ENCODE measurements around the gene PPP4R4.

DNA sequence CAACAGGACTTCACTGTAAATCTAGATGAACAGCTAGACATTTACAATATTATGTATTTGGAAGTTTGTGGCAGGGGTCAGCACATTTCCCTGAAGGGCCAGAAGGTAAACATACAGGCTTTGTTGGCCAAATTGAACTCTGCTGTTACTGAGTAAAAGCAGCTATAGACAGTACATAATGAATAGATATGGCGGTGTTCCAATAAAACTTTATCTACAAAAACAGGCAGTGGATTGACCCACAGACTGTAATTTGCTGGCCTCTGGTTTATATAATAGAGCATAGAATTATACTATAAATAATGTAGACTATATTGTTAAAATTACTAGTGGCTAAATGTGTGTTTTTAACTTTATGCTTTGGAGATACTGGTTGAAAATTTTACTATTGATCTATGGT lies 93.2 kb downstream of the PPP4R4 start:
- TF ChIP-seq, protein P1, sequence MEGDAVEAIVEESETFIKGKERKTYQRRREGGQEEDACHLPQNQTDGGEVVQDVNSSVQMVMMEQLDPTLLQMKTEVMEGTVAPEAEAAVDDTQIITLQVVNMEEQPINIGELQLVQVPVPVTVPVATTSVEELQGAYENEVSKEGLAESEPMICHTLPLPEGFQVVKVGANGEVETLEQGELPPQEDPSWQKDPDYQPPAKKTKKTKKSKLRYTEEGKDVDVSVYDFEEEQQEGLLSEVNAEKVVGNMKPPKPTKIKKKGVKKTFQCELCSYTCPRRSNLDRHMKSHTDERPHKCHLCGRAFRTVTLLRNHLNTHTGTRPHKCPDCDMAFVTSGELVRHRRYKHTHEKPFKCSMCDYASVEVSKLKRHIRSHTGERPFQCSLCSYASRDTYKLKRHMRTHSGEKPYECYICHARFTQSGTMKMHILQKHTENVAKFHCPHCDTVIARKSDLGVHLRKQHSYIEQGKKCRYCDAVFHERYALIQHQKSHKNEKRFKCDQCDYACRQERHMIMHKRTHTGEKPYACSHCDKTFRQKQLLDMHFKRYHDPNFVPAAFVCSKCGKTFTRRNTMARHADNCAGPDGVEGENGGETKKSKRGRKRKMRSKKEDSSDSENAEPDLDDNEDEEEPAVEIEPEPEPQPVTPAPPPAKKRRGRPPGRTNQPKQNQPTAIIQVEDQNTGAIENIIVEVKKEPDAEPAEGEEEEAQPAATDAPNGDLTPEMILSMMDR (IDR thresholded peaks at IDR 0.05; ENCODE audit: insufficient read depth, low read length), result no peak
- TF ChIP-seq, protein P2, sequence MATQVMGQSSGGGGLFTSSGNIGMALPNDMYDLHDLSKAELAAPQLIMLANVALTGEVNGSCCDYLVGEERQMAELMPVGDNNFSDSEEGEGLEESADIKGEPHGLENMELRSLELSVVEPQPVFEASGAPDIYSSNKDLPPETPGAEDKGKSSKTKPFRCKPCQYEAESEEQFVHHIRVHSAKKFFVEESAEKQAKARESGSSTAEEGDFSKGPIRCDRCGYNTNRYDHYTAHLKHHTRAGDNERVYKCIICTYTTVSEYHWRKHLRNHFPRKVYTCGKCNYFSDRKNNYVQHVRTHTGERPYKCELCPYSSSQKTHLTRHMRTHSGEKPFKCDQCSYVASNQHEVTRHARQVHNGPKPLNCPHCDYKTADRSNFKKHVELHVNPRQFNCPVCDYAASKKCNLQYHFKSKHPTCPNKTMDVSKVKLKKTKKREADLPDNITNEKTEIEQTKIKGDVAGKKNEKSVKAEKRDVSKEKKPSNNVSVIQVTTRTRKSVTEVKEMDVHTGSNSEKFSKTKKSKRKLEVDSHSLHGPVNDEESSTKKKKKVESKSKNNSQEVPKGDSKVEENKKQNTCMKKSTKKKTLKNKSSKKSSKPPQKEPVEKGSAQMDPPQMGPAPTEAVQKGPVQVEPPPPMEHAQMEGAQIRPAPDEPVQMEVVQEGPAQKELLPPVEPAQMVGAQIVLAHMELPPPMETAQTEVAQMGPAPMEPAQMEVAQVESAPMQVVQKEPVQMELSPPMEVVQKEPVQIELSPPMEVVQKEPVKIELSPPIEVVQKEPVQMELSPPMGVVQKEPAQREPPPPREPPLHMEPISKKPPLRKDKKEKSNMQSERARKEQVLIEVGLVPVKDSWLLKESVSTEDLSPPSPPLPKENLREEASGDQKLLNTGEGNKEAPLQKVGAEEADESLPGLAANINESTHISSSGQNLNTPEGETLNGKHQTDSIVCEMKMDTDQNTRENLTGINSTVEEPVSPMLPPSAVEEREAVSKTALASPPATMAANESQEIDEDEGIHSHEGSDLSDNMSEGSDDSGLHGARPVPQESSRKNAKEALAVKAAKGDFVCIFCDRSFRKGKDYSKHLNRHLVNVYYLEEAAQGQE (IDR thresholded peaks at IDR 0.05; ENCODE audit: insufficient replicate concordance, low read depth), result no peak
- no peak for TF ChIP-seq POLR2AphosphoS5 (IDR thresholded peaks at IDR 0.05; ENCODE audit: low read depth)

Data from HL-60 (cell line).